GM23248 (cell line): ENCODE data around the gene B9D2.

ENCODE experiments used
- EZH2 ChIP-seq: fragments of 200-600 bp; sonication (generic); IDR thresholded peaks from 2 replicates; pipeline ENCODE4 v1.6.1; 2018; ENCODE audit warnings: antibody characterized with exemption, mild to moderate bottlenecking; ENCODE audit not compliant: insufficient read depth, poor library complexity, severe bottlenecking
- EZH2phosphoT487 ChIP-seq: fragments of 200-600 bp; sonication (generic); IDR thresholded peaks from 2 replicates; pipeline ENCODE4 v1.6.1; 2018; ENCODE audit warnings: antibody characterized with exemption, moderate library complexity, mild to moderate bottlenecking, low read depth; ENCODE audit not compliant: insufficient read depth

DNA sequence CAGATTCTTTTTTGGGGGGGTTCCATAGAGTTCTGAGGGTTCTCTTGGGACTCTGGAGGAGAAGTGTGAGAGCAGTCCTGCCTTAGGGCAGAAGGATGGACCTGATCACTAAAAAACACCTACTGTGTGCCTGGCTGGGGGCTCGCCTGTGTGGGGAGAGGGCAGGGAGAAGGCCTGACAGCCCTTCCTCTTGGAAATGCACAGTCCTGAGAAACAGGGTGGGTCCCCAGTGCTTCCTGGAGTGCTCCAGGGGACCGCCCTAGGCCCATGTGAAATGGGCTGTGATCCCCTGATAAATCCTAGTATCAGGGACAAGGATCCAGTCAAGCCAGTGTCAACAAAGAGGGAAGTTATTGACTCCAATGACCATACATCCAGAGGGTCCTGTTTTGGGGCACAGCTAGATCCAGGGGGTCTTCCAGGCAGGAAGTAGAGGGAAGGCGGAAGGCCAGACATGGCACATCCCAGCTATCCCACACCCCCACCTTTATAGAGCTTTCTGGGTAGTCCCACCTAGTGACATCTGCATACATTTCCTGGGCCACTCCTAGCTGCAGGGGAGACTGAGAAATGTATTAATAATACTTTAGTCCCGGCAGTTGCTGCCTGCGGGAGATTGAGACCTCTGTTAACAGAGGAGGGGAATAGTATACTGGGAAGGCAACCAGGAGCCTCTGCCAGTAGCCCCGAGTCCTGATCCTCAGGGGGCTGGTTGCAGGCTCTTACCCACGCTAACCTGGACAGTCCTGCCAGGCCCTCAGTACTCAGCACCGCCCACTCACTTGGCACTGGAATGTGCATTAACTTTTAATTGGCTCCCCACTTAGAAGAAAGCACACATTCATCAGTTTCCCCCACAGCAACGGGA lies 47.4 kb upstream of the B9D2 start:
- no peak for TF ChIP-seq EZH2
- no peak for TF ChIP-seq EZH2phosphoT487
